ENCODE results near the gene STIP1. TPM values are rescaled to one million over a fixed set of nuclear protein-coding genes. Genes with fewer than 3 reads are reported as not detected.

The STIP1 gene
- polyA plus RNA-seq, 1 donor, result 125 TPM

- DNase-seq, result no peak
These were observed 17.0 kb downstream of the STIP1 start for GRCh38 chr11:64202992-64203391.

GRCh38 chr11:64203421-64204079, 17.6 kb downstream of the STIP1 start:
- no peak for DNase-seq

- DNase-seq, result no peak
These were observed 18.1 kb downstream of the STIP1 start for GRCh38 chr11:64204080-64204440.

GRCh38 chr11:64204464-64204989, 18.6 kb downstream of the STIP1 start:
- DNase-seq, result peak; percentile 82

- DNase-seq, result no peak
These were observed 20.7 kb downstream of the STIP1 start, which contains the start of gene FERMT3 for GRCh38 chr11:64206457-64207255. Gene FERMT3 (plus strand): TSS chr11:64206721. CDS start chr11:64207365, 644 bp downstream.

DNA sequence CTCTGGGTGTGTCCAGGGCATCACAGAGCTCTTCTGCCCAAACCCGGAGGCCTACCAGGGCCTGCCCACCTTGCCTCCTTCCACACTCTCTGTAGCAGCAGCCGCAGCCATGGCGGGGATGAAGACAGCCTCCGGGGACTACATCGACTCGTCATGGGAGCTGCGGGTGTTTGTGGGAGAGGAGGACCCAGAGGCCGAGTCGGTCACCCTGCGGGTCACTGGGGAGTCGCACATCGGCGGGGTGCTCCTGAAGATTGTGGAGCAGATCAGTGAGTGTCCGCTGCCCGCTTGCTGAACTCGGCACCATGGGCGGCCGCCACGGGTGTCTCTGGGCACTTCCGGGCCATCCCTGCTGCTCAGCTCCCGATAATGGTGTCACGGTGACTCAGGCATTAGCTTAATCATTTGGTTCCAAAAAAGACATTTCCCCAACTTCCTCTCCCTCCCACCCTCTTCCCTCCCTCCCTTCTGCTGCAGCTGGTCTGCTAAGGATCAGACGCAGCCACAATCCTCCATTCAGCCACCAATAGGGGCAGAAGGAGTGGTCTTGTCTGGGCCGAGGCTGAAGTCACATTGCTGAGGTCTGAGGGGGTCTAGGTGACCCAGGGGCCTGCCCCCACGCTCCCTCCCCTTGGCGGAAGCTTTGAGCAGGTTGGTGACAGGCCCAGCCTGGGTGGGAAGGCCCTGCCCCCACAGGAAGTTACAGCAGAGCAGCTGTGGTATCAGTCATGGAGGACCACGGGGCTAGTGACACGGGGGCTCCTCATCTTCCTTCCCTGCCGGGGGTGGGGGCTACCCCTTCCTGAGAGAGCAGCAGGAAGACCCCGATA, 21.5 kb downstream of the STIP1 start:
- peak; percentile 74 for DNase-seq

GRCh38 chr11:64208086-64208795, 22.3 kb downstream of the STIP1 start:
- no peak for DNase-seq

- DNase-seq, result no peak
These were observed 23.0 kb downstream of the STIP1 start for GRCh38 chr11:64208796-64209562.

- no peak for DNase-seq
These were observed 23.5 kb downstream of the STIP1 start for GRCh38 chr11:64209563-64209843.

DNA sequence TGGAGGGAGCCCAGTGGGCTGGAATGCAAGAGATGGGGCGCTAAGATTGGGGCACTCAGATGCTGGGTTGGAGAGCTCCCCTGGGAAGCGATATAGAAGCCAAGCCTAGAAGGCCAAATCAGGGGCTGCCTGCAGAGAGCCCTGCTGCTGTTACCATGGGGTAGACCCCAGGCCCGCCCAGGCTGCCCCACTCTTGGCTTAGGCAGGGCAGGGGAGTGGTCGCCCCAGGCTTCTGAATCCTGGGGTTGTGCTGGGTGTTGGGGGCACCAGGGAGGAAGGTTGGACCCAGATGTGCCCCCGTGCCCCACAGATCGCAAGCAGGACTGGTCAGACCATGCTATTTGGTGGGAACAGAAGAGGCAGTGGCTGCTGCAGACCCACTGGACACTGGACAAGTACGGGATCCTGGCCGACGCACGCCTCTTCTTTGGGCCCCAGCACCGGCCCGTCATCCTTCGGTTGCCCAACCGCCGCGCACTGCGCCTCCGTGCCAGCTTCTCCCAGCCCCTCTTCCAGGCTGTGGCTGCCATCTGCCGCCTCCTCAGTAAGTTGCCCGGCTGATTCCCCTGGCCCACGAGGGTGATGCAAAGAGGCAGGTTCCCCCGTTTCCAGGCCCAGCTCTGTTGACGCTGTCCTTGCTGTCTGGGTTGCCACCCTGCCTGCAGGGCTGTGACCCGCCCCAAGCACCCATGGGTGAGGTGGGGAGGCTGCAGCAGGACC, 24.5 kb downstream of the STIP1 start:
- DNase-seq, result no peak

- no peak for DNase-seq
These were observed 25.4 kb downstream of the STIP1 start for GRCh38 chr11:64211181-64211872.

GRCh38 chr11:64216879-64217278, 30.9 kb downstream of the STIP1 start:
- DNase-seq, result no peak

GRCh38 chr11:64218628-64219353, 32.8 kb downstream of the STIP1 start:
- DNase-seq, result no peak

DNA sequence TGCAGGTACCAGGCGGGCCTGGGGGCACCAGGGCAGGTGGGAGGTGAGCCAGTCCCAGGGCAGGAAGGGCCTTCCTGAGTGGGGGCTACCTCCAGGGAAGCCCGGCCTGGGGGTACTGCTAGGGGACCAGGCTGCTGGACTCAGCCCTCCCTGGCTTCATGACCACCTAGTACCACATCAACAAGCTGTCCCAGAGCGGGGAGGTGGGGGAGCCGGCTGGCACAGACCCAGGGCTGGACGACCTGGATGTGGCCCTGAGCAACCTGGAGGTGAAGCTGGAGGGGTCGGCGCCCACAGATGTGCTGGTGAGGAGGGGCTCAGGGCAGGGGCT, 33.3 kb downstream of the STIP1 start:
- no peak for DNase-seq

DNA sequence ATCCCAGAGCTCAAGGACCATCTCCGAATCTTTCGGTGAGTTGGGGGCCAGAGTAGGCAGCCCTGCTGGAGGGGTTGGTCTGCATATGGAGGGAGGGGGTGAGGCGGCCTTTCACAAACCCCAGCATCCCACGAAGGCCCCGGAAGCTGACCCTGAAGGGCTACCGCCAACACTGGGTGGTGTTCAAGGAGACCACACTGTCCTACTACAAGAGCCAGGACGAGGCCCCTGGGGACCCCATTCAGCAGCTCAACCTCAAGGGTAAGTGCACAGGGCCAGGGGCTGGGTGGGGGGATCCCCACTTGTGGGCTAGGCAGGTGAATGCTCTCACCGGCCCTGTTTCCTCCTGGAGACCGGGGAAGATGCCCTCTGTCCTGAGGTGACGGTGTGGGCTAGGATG, 33.8 kb downstream of the STIP1 start:
- DNase-seq, result no peak

GRCh38 chr11:64220271-64220670, 34.3 kb downstream of the STIP1 start:
- DNase-seq, result no peak

DNA sequence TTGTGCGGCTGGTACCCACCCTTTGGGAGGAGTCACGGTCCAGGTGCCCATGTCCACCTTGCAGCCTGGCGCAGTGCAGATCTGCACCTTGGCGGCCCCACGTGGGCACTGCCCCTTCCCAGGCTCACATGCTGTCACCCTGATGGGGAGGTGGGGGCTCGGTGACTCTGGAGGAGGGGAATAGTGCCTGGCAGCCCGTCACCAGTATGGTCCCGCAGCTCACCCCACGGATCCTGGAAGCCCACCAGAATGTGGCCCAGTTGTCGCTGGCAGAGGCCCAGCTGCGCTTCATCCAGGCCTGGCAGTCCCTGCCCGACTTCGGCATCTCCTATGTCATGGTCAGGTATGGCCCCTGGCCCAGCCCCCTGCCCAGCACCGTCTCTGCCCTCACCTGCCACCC, 34.8 kb downstream of the STIP1 start:
- DNase-seq, result no peak

DNA sequence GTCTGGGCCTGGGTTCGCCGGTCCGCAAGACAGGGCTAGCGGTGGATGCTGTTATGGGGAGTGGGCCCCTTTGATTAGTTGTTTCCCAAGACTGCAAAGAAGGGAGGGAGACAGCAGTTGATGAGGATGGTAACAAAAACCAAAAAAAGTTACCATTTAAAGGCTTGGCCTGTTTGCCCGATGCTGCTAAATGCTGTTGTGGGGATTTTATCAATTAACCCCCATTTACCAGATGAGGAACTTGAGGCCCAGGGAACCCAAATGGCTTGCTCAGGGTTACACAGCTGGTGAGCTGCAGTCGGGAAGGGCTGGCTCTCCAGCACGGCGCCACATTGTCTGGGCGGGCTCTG, 36.7 kb downstream of the STIP1 start:
- no peak for DNase-seq

DNA sequence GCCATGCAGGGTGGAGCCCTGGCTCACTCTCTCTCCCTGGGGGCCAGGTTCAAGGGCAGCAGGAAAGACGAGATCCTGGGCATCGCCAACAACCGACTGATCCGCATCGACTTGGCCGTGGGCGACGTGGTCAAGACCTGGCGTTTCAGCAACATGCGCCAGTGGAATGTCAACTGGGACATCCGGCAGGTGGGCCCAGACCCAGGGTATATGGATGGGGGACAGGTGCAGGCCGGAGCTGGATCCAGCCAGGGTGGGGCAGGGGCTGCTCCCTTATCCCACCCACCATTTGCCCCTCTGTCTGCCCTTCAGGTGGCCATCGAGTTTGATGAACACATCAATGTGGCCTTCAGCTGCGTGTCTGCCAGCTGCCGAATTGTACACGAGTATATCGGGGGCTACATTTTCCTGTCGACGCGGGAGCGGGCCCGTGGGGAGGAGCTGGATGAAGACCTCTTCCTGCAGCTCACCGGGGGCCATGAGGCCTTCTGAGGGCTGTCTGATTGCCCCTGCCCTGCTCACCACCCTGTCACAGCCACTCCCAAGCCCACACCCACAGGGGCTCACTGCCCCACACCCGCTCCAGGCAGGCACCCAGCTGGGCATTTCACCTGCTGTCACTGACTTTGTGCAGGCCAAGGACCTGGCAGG, 37.2 kb downstream of the STIP1 start:
- DNase-seq, result no peak
